Transverse colon (tissue), 4 donors: ENCODE results near the gene ALKBH4. TPM values are rescaled to one million over a fixed set of nuclear protein-coding genes. Genes with fewer than 3 reads are reported as not detected.

Source experiments
- DNase-seq: peaks from one replicate; pipeline ENCODE4 v3.0.0-alpha.2; 2019
- H3K27ac ChIP-seq, 4 donors: fragments of 200-600 bp; sonication (generic); 2 replicates each; pipeline ENCODE4 v1.5.1; 2016 to 2018; ENCODE audit warnings: inconsistent platforms in 4 of 4
- H3K27me3 ChIP-seq: fragments of 200-600 bp; sonication (generic); 2 replicates; pipeline ENCODE4 v1.5.1; 2017; ENCODE audit warnings: inconsistent platforms
- H3K36me3 ChIP-seq, 4 donors: fragments of 200-600 bp; sonication (generic); 2 replicates each; pipeline ENCODE4 v1.5.1; 2017 to 2019; ENCODE audit warnings: inconsistent platforms in 4 of 4
- H3K4me1 ChIP-seq, 4 donors: fragments of 200-600 bp; sonication (generic); 2 replicates each; pipeline ENCODE4 v1.5.1; 2017 to 2020; ENCODE audit warnings: inconsistent platforms in 4 of 4
- H3K4me3 ChIP-seq, 4 donors: fragments of 200-600 bp; sonication (generic); 1 replicate in 1 of 4; 2 replicates in 3 of 4; pipeline versions ENCODE4 v1.5.1 to v1.6.1; 2017 to 2019; ENCODE audit warnings: inconsistent platforms in 4 of 4
- H3K9me3 ChIP-seq, 2 donors: fragments of 200-600 bp; sonication (generic); 2 replicates each; pipeline ENCODE4 v1.5.1; 2017 to 2019; ENCODE audit warnings: inconsistent platforms in 2 of 2
- CTCF ChIP-seq, 5 experiments: fragments of 200-600 bp in 3 of 5; fragments of 450-650 bp in 2 of 5; sonication (generic) in 3 of 5; IDR thresholded peaks; 1 replicate in 2 of 5; 2 replicates in 3 of 5; pipeline ENCODE4 v1.5.1; 2016 to 2017; ENCODE audit warnings: antibody characterized with exemption in 5 of 5, inconsistent platforms in 3 of 5, mild to moderate bottlenecking in 2 of 5, moderate library complexity in 1 of 5
- EP300 ChIP-seq: sonication (generic); formaldehyde crosslinking; IDR thresholded peaks from one replicate; pipeline ENCODE4 v1.6.1; 2017; ENCODE audit warnings: antibody characterized with exemption, low read depth
- POLR2A ChIP-seq: fragments of 450-650 bp; IDR thresholded peaks from one replicate; pipeline ENCODE4 v1.6.1; 2016; ENCODE audit warnings: antibody characterized with exemption, mild to moderate bottlenecking, moderate library complexity
- POLR2AphosphoS5 ChIP-seq, 3 donors: sonication (generic); formaldehyde crosslinking; IDR thresholded peaks; one replicate each; pipeline ENCODE4 v1.6.1; 2016; ENCODE audit warnings: antibody characterized with exemption in 3 of 3
- WGBS, 2 donors: methylation state at CpG; one replicate each; pipeline ENCODE4 v1.1.5; 2018; ENCODE audit warnings: low coverage in 1 of 2; 5-methylcytosine and 5-hydroxymethylcytosine counted together
- in situ Hi-C, 4 donors: fragments of 200-750 bp; cut with MboI; loops; one replicate each; pipeline versions ENCODE4 v1.15.0 to v1.15.1; 2017; ENCODE audit warnings: low sequenced_read_pairs in 3 of 4, low pct_ligation_motif_present in 1 of 4, low pct_unique_long_range_greater_than_20kb in 1 of 4
- intact Hi-C: fragments of 100-400 bp; cut with DNase I; formaldehyde crosslinking; loops from one replicate; pipeline ENCODE4 v1.15.1; 2023; ENCODE audit warnings: low total_unique reads
- total RNA-seq, 4 donors: library from RNA; depleted of rRNA; stranded (reverse); fragments of >200 nt; gene quantifications; one replicate each; pipeline ENCODE4 v1.1.0, GENCODE V29; 2016

The ALKBH4 gene
- total RNA-seq, 4 donors from 2014 or later = 1.8 to 21.3 (median 14.0) TPM

GRCh38 chr7:102469972-102470825 is 5.5 kb upstream of the ALKBH4 start:
- peak; percentile 88 for DNase-seq
- in situ Hi-C loops (loop anchor here in 1 of 4 donors (10.0 kb wide), 1 partner anchor 65 kb away; no protein-coding TSS in a partner anchor), intact Hi-C loops (no loop called here)
- no peak overlapping the region for H3K4me3 ChIP-seq
- no peaks in the 10 kb centered on the region for H3K9me3 ChIP-seq
- H3K36me3 ChIP-seq = peaks cover 0 to 7% (median 0%) of the 10 kb centered on the region in 4 donors
- TF ChIP-seq POLR2AphosphoS5 (IDR thresholded peaks at IDR 0.05) (peak; percentile 58 to 73 (median 63)), POLR2A (peak; percentile 11), CTCF (IDR thresholded peaks at IDR 0.05) (peak in 1 of 5 experiments; percentile 24), EP300 (no peak)
- WGBS, 2 donors = 59 to 60% methylated on average over 1 to 20 of the region's 20 CpGs
- H3K4me1 ChIP-seq = peaks cover 6 to 28% (median 18%) of the 10 kb centered on the region in 4 donors
- H3K27ac ChIP-seq = peak overlapping the region; percentile 24 to 65 (median 34)
- no peaks in the 10 kb centered on the region for H3K27me3 ChIP-seq

- Histone ChIP-seq H3K36me3 (peaks cover 0 to 7% (median 0%) of the 10 kb centered on the region in 4 donors), H3K27me3 (no peaks in the 10 kb centered on the region), H3K4me1 (peaks cover 6 to 28% (median 18%) of the 10 kb centered on the region in 4 donors), H3K27ac (peak overlapping the region in 2 of 4 donors; percentile 7 to 65), H3K4me3 (no peak overlapping the region), H3K9me3 (no peaks in the 10 kb centered on the region)
- in situ Hi-C loops = loop anchor here in 1 of 4 donors (10.0 kb wide), 1 partner anchor 65 kb away; no protein-coding TSS in a partner anchor
- TF ChIP-seq EP300 = no peak
- TF ChIP-seq POLR2AphosphoS5 (IDR thresholded peaks at IDR 0.05) = no peak
- no peak for TF ChIP-seq POLR2A
- TF ChIP-seq CTCF (IDR thresholded peaks at IDR 0.05) = no peak
- intact Hi-C loops = no loop called here
- WGBS, 2 donors = 94% methylated on average over 21 of the region's 24 CpGs; no CpG with 5 or more reads in 1 of the 2 donors
- no peak for DNase-seq
These were observed 4.8 kb upstream of the ALKBH4 start for GRCh38 chr7:102469351-102469971.

GRCh38 chr7:102468478-102469350 is 4.1 kb upstream of the ALKBH4 start:
- TF ChIP-seq CTCF (IDR thresholded peaks at IDR 0.05) = no peak
- TF ChIP-seq POLR2A = no peak
- TF ChIP-seq EP300 = no peak
- TF ChIP-seq POLR2AphosphoS5 (IDR thresholded peaks at IDR 0.05) = no peak
- in situ Hi-C loops (loop anchor here in 1 of 4 donors (10.0 kb wide), 1 partner anchor 64 kb away; no protein-coding TSS in a partner anchor), intact Hi-C loops (no loop called here)
- H3K27ac ChIP-seq = no peak overlapping the region
- H3K4me1 ChIP-seq = peaks cover 10 to 33% (median 23%) of the 10 kb centered on the region in 4 donors
- peaks cover 0 to 7% (median 0%) of the 10 kb centered on the region in 4 donors for H3K36me3 ChIP-seq
- DNase-seq = no peak
- H3K9me3 ChIP-seq = no peaks in the 10 kb centered on the region
- WGBS, 2 donors = 79 to 89% methylated on average over 8 to 40 of the region's 40 CpGs
- H3K4me3 ChIP-seq = no peak overlapping the region
- H3K27me3 ChIP-seq = no peaks in the 10 kb centered on the region
